GM18526 (cell line): ENCODE data around the gene CBR3.

Experiments
- POLR2A ChIP-seq: IDR thresholded peaks from 3 replicates; pipeline ENCODE4 v1.6.1; 2011; ENCODE audit not compliant: insufficient read length; ENCODE audit errors: extremely low read depth

The CBR3 gene

GRCh38 chr21:36186506-36187399, 51.9 kb downstream of the CBR3 start:
- no peak for TF ChIP-seq POLR2A

GRCh38 chr21:36188081-36188681, 53.3 kb downstream of the CBR3 start:
- TF ChIP-seq POLR2A, result no peak

GRCh38 chr21:36188937-36189336, 54.1 kb downstream of the CBR3 start:
- TF ChIP-seq POLR2A, result no peak

GRCh38 chr21:36190736-36191135, 55.9 kb downstream of the CBR3 start:
- no peak for TF ChIP-seq POLR2A

- TF ChIP-seq POLR2A, result no peak
Observed at GRCh38 chr21:36193200-36193599, 58.3 kb downstream of the CBR3 start.

GRCh38 chr21:36194024-36194423, 59.1 kb downstream of the CBR3 start:
- no peak for TF ChIP-seq POLR2A

- no peak for TF ChIP-seq POLR2A
Observed at GRCh38 chr21:36195613-36196012, 60.7 kb downstream of the CBR3 start.
